SK-N-SH treated with all-trans-retinoic acid at 6 μM for 48 hours (cell line): ENCODE data around the gene AP5Z1.

Experiments used
- CREB5 ChIP-seq: fragments of 250-450 bp; sonication (Bioruptor Pico); IDR thresholded peaks from 2 replicates; pipeline ENCODE4 v1.5.1; 2020; ENCODE audit warnings: low read depth, mild to moderate bottlenecking, moderate library complexity
- CSDC2 ChIP-seq: fragments of 250-450 bp; sonication (Bioruptor Pico); IDR thresholded peaks from 2 replicates; pipeline ENCODE4 v1.5.0; 2020; ENCODE audit warnings: mild to moderate bottlenecking, moderate library complexity
- GLIS3 ChIP-seq: fragments of 250-450 bp; sonication (Bioruptor Pico); IDR thresholded peaks from 2 replicates; pipeline ENCODE4 v1.5.0; 2020; ENCODE audit warnings: mild to moderate bottlenecking, moderate library complexity
- PATZ1 ChIP-seq: fragments of 250-450 bp; sonication (Bioruptor Pico); IDR thresholded peaks from 2 replicates; pipeline ENCODE4 v1.8.0; 2020; ENCODE audit warnings: mild to moderate bottlenecking, moderate library complexity, borderline replicate concordance
- PPARA ChIP-seq: fragments of 250-450 bp; sonication (Bioruptor Pico); IDR thresholded peaks from 2 replicates; pipeline ENCODE4 v1.5.0; 2020; ENCODE audit warnings: mild to moderate bottlenecking, borderline replicate concordance
- RARB ChIP-seq: fragments of 250-450 bp; sonication (Bioruptor Pico); IDR thresholded peaks from 2 replicates; pipeline ENCODE4 v1.8.0; 2021; ENCODE audit warnings: mild to moderate bottlenecking, moderate library complexity
- SNAI2 ChIP-seq: fragments of 250-450 bp; sonication (Bioruptor Pico); IDR thresholded peaks from 2 replicates; pipeline ENCODE4 v1.5.0; 2020; ENCODE audit warnings: mild to moderate bottlenecking, moderate library complexity
- TSHZ2 ChIP-seq: fragments of 250-450 bp; sonication (Bioruptor Pico); IDR thresholded peaks from 2 replicates; pipeline ENCODE4 v1.5.0; 2020; ENCODE audit warnings: mild to moderate bottlenecking, moderate library complexity
- ZFP3 ChIP-seq: fragments of 250-450 bp; sonication (Bioruptor Pico); IDR thresholded peaks from 2 replicates; pipeline ENCODE4 v1.5.0; 2020; ENCODE audit warnings: mild to moderate bottlenecking, moderate library complexity
- ZNF70 ChIP-seq: fragments of 450-650 bp; formaldehyde crosslinking; IDR thresholded peaks from 2 replicates; pipeline ENCODE4 v1.5.0; 2020; ENCODE audit warnings: mild to moderate bottlenecking, moderate library complexity
- TF ChIP-seq, protein P1 (sequence below): fragments of 250-450 bp; sonication (Bioruptor Pico); IDR thresholded peaks from 2 replicates; pipeline ENCODE4 v1.8.0; 2021; ENCODE audit warnings: low read depth, mild to moderate bottlenecking, moderate library complexity, borderline replicate concordance

- TF ChIP-seq SNAI2 (CRISPR knock-in tag) = no peak
- TF ChIP-seq CREB5 (CRISPR knock-in tag) = no peak
- no peak for TF ChIP-seq PATZ1
- no peak for TF ChIP-seq PPARA (CRISPR knock-in tag)
- no peak for TF ChIP-seq ZNF70 (CRISPR knock-in tag)
- TF ChIP-seq RARB (CRISPR knock-in tag) = no peak
- TF ChIP-seq, protein P1, sequence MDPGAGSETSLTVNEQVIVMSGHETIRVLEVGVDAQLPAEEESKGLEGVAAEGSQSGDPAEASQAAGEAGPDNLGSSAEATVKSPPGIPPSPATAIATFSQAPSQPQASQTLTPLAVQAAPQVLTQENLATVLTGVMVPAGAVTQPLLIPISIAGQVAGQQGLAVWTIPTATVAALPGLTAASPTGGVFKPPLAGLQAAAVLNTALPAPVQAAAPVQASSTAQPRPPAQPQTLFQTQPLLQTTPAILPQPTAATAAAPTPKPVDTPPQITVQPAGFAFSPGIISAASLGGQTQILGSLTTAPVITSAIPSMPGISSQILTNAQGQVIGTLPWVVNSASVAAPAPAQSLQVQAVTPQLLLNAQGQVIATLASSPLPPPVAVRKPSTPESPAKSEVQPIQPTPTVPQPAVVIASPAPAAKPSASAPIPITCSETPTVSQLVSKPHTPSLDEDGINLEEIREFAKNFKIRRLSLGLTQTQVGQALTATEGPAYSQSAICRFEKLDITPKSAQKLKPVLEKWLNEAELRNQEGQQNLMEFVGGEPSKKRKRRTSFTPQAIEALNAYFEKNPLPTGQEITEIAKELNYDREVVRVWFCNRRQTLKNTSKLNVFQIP = no peak
- TF ChIP-seq CSDC2 (CRISPR knock-in tag) = no peak
- TF ChIP-seq TSHZ2 (CRISPR knock-in tag) = no peak
- TF ChIP-seq GLIS3 = no peak
- TF ChIP-seq ZFP3 (CRISPR knock-in tag) = no peak
These were observed 47.3 kb downstream of the AP5Z1 start for GRCh38 chr7:4822677-4823076.
